Right lobe of liver (tissue), 6 donors: ENCODE results near the gene PAQR4. TPM values are rescaled to one million over a fixed set of nuclear protein-coding genes. Genes with fewer than 3 reads are reported as not detected.
A peak's percentile ranks its signal among the peaks of the same experiment; 100 is the strongest.
"Not testable (repeated sequence)": the region's sequence is repeated elsewhere in the genome, so short reads cannot be mapped to it uniquely, and the experiment has no call there.

Experiments
- ATAC-seq, 4 donors: fragments of 200-7000 bp; cut with Tn5 transposase; one replicate each; pipeline ENCODE4 v1.9.1; 2020; ENCODE audit warnings: mild to moderate bottlenecking in 4 of 4, moderate library complexity in 4 of 4
- DNase-seq, 3 donors: peaks; one replicate each; pipeline ENCODE4 v3.0.0-alpha.2; 2020
- H3K27ac ChIP-seq, 3 donors: fragments of 200-600 bp; one replicate each; pipeline ENCODE4 v1.8.0; 2022
- H3K27me3 ChIP-seq, 2 donors: fragments of 200-600 bp; one replicate each; pipeline ENCODE4 v1.8.0; 2022
- H3K36me3 ChIP-seq, 4 donors: fragments of 200-600 bp; sonication (generic) in 1 of 4; one replicate each; pipeline versions ENCODE4 v1.5.1 to v1.8.0; 2017 to 2022; ENCODE audit warnings: control low read depth in 1 of 4
- H3K4me1 ChIP-seq, 4 donors: fragments of 200-600 bp; sonication (generic) in 1 of 4; one replicate each; pipeline versions ENCODE4 v1.5.1 to v1.8.0; 2017 to 2022; ENCODE audit warnings: control low read depth in 1 of 4
- H3K4me3 ChIP-seq, 3 donors: fragments of 200-600 bp; one replicate each; pipeline ENCODE4 v1.8.0; 2022
- H3K9me3 ChIP-seq, 4 donors: fragments of 200-600 bp; sonication (generic) in 1 of 4; one replicate each; pipeline versions ENCODE4 v1.5.1 to v1.8.0; 2017 to 2022; ENCODE audit warnings: control low read depth in 1 of 4
- CTCF ChIP-seq, 4 donors: fragments of 200-600 bp in 3 of 4; fragments of 450-650 bp in 1 of 4; IDR thresholded peaks; one replicate each; pipeline versions ENCODE4 v1.5.1 to v1.8.0; 2016 to 2022; ENCODE audit warnings: antibody characterized with exemption in 4 of 4, mild to moderate bottlenecking in 2 of 4
- POLR2A ChIP-seq: fragments of 450-650 bp; IDR thresholded peaks from one replicate; pipeline ENCODE4 v1.6.1; 2017; ENCODE audit warnings: antibody characterized with exemption, mild to moderate bottlenecking
- WGBS: methylation state at CpG from one replicate; pipeline ENCODE4 v1.1.6; 2018; ENCODE audit warnings: low coverage, low lambda C conversion rate; ENCODE audit not compliant: insufficient coverage; ENCODE audit errors: missing lambda C conversion rate; 5-methylcytosine and 5-hydroxymethylcytosine counted together
- intact Hi-C, 2 donors: fragments of 100-400 bp; cut with DNase I; formaldehyde crosslinking; loops; one replicate each; pipeline versions ENCODE4 v1.11.2 to v1.14.1; 2022
- total RNA-seq, 6 experiments: library from RNA; depleted of rRNA in 2 of 6; stranded (reverse); fragments of >200 nt in 2 of 6; fragmentation: NEBNext Ultra II Directional in 3 of 6; extraction: Animal tissue kit (Norgen Biotek cat#: 25700) in 3 of 6; gene quantifications; one replicate each; pipeline versions ENCODE4 v1.1.0 to v1.2.4, GENCODE V29; 2016 to 2023
- donor health status: DM: no; HTN: yes; CAD: no.
- donor health status: DM: no; HTN: no; CAD: no.
- donor health status: DM: no; HTN: no; CAD: no.
- donor health status: DM: no; HTN: yes; CAD: no.
- donor health status: DM: no; HTN: yes; CAD: no.

Gene PAQR4
- total RNA-seq, 6 experiments from 2014 or later, result 0.93 to 6.1 (median 3.3) TPM

- 76% methylated on average over 4 of the region's 4 CpGs for WGBS
- TF ChIP-seq CTCF (IDR thresholded peaks at IDR 0.05), result no peak
- TF ChIP-seq POLR2A, result no peak
- H3K4me3 ChIP-seq, result no peak overlapping the region
- no peaks in the 10 kb centered on the region for H3K9me3 ChIP-seq
- H3K27me3 ChIP-seq, result no peaks in the 10 kb centered on the region
- no peak for DNase-seq
- intact Hi-C loops, result no loop called here
- no peaks in the 10 kb centered on the region for H3K4me1 ChIP-seq
- no peak overlapping the region for H3K27ac ChIP-seq
- H3K36me3 ChIP-seq, result peaks cover 0 to 42% (median 14%) of the 10 kb centered on the region in 4 donors
- ATAC-seq, result no peak
These were observed 27.1 kb upstream of the PAQR4 start for GRCh38 chr16:2942045-2942444.

GRCh38 chr16:2943716-2944115 lies 25.4 kb upstream of the PAQR4 start:
- WGBS, result 70% methylated on average over 9 of the region's 12 CpGs
- H3K4me1 ChIP-seq, DNase-seq, H3K9me3 ChIP-seq, intact Hi-C loops, H3K27me3 ChIP-seq, H3K27ac ChIP-seq, H3K4me3 ChIP-seq, ATAC-seq: not testable (repeated sequence)
- H3K36me3 ChIP-seq, result peaks cover 0 to 29% (median 11%) of the 10 kb centered on the region in 4 donors

GRCh38 chr16:2946649-2947048 lies 22.5 kb upstream of the PAQR4 start:
- no peak for TF ChIP-seq POLR2A
- no peak for TF ChIP-seq CTCF (IDR thresholded peaks at IDR 0.05)
- Histone ChIP-seq H3K27me3 (no peaks in the 10 kb centered on the region), H3K4me1 (no peaks in the 10 kb centered on the region), H3K27ac (no peak overlapping the region), H3K4me3 (no peak overlapping the region), H3K9me3 (no peaks in the 10 kb centered on the region), H3K36me3 (no peaks in the 10 kb centered on the region)
- ATAC-seq, result no peak
- no peak for DNase-seq
- intact Hi-C loops, result no loop called here
- WGBS, result 89% methylated on average over 1 of the region's 4 CpGs

- intact Hi-C loops, result no loop called here
- no peak overlapping the region for H3K4me3 ChIP-seq
- H3K27ac ChIP-seq, result no peak overlapping the region
- ATAC-seq, result peak in 2 of 4 donors; percentile 14 to 28
- H3K9me3 ChIP-seq, result no peaks in the 10 kb centered on the region
- no peak for DNase-seq
- H3K36me3 ChIP-seq, result no peaks in the 10 kb centered on the region
- 85% methylated on average over 13 of the region's 36 CpGs for WGBS
- no peaks in the 10 kb centered on the region for H3K4me1 ChIP-seq
- TF ChIP-seq CTCF (IDR thresholded peaks at IDR 0.05) (no peak), POLR2A (no peak)
- no peaks in the 10 kb centered on the region for H3K27me3 ChIP-seq
These were observed 20.1 kb upstream of the PAQR4 start for GRCh38 chr16:2948807-2949704.

GRCh38 chr16:2949705-2950352 lies 19.3 kb upstream of the PAQR4 start:
- Histone ChIP-seq H3K27ac (no peak overlapping the region), H3K27me3 (peaks cover 0 to under 1% of the 10 kb centered on the region in 2 donors), H3K36me3 (no peaks in the 10 kb centered on the region), H3K4me1 (no peaks in the 10 kb centered on the region), H3K4me3 (no peak overlapping the region), H3K9me3 (no peaks in the 10 kb centered on the region)
- ATAC-seq (peak in 1 of 4 donors; percentile 21), DNase-seq (no peak)
- TF ChIP-seq CTCF (IDR thresholded peaks at IDR 0.05), result no peak
- TF ChIP-seq POLR2A, result no peak
- 86% methylated on average over 9 of the region's 19 CpGs for WGBS
- intact Hi-C loops, result no loop called here
